Tibial artery (tissue), 4 donors: ENCODE data around the gene C1orf210.

ENCODE experiments used
- DNase-seq, 2 donors: peaks; one replicate each; pipeline ENCODE4 v3.0.0-alpha.2; 2019
- H3K27ac ChIP-seq, 2 donors: fragments of 200-600 bp; sonication (generic) in 1 of 2; 1 replicate in 1 of 2; 2 replicates in 1 of 2; pipeline ENCODE4 v1.5.1; 2018 to 2019; ENCODE audit warnings: mild to moderate bottlenecking in 1 of 2
- H3K27me3 ChIP-seq, 2 donors: fragments of 200-600 bp; sonication (generic) in 1 of 2; one replicate each; pipeline versions ENCODE4 v1.5.1 to v1.6.0; 2016 to 2019
- H3K36me3 ChIP-seq, 3 donors: fragments of 200-600 bp; sonication (generic) in 2 of 3; one replicate each; pipeline ENCODE4 v1.5.1; 2016 to 2019; ENCODE audit warnings: mild to moderate bottlenecking in 2 of 3
- H3K4me1 ChIP-seq, 4 donors: fragments of 200-600 bp; sonication (generic) in 2 of 4; 1 replicate in 3 of 4; 2 replicates in 1 of 4; pipeline ENCODE4 v1.5.1; 2016 to 2019
- H3K4me3 ChIP-seq, 2 donors: fragments of 200-600 bp; sonication (generic) in 1 of 2; 1 replicate in 1 of 2; 2 replicates in 1 of 2; pipeline ENCODE4 v1.5.1; 2018 to 2019; ENCODE audit warnings: mild to moderate bottlenecking in 2 of 2
- H3K9me3 ChIP-seq, 3 donors: fragments of 200-600 bp; sonication (generic) in 1 of 3; one replicate each; pipeline ENCODE4 v1.5.1; 2016 to 2019
- intact Hi-C: fragments of 100-400 bp; cut with DNase I; formaldehyde crosslinking; loops from one replicate; pipeline ENCODE4 v1.15.0; 2023; ENCODE audit warnings: low total_unique reads
- TF ChIP-seq, protein P1 (sequence below), 2 experiments: fragments of 200-600 bp in 1 of 2; fragments of 450-650 bp in 1 of 2; IDR thresholded peaks; one replicate each; pipeline ENCODE4 v1.5.1; 2017 to 2019; ENCODE audit warnings: antibody characterized with exemption in 2 of 2, mild to moderate bottlenecking in 1 of 2, moderate library complexity in 1 of 2

Gene C1orf210

DNA sequence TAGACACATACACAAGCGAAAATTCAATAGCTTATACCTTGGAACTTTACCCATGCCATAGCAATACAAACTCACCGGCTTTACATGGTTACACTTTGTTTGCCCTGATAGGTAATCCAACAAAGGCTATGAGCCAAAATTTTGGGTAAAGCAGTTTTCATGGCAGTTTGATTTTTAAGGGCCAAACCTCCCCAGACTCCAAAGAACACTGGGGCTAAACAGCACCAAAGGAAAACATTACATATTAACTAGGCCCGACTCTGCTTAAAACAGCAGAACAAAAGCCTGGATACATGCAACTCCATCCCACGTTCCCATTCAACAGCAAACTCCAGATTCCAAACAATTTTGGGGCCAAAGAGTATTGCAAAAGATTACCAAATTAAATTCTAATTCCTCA lies 19.9 kb downstream of the C1orf210 start:
- Histone ChIP-seq H3K4me1 (peaks cover 0 to 3% (median 0%) of the 10 kb centered on the region in 4 donors), H3K9me3 (no peaks in the 10 kb centered on the region), H3K4me3 (no peak overlapping the region), H3K27me3 (peaks cover 0 to 14% of the 10 kb centered on the region in 2 donors), H3K27ac (no peak overlapping the region), H3K36me3 (no peaks in the 10 kb centered on the region)
- intact Hi-C loops: no loop called here
- TF ChIP-seq, protein P1, sequence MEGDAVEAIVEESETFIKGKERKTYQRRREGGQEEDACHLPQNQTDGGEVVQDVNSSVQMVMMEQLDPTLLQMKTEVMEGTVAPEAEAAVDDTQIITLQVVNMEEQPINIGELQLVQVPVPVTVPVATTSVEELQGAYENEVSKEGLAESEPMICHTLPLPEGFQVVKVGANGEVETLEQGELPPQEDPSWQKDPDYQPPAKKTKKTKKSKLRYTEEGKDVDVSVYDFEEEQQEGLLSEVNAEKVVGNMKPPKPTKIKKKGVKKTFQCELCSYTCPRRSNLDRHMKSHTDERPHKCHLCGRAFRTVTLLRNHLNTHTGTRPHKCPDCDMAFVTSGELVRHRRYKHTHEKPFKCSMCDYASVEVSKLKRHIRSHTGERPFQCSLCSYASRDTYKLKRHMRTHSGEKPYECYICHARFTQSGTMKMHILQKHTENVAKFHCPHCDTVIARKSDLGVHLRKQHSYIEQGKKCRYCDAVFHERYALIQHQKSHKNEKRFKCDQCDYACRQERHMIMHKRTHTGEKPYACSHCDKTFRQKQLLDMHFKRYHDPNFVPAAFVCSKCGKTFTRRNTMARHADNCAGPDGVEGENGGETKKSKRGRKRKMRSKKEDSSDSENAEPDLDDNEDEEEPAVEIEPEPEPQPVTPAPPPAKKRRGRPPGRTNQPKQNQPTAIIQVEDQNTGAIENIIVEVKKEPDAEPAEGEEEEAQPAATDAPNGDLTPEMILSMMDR (IDR thresholded peaks at IDR 0.05): no peak
- DNase-seq: no peak

DNA sequence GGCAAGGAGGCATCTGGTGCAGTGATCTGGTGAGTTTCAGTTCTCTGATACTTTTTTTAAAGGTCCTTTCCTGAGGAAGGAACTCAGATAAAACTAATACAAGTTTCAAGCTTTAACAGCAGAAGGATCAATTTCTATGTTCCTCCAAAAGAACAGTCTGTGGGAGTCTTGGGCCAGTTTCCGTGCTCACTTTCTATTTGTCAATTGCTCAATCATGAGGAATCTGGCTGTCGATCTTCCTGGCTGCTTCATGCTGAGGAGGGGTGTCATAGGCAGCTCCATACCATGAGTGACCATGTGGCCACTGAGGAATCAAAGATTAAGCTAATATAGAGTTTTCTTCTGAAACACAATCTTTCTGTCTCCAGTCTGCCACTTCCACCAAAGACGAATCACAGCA lies 27.0 kb downstream of the C1orf210 start:
- TF ChIP-seq, protein P1 (IDR thresholded peaks at IDR 0.05): no peak
- no peaks in the 10 kb centered on the region for H3K4me1 ChIP-seq
- H3K4me3 ChIP-seq: no peak overlapping the region
- H3K27me3 ChIP-seq: no peaks in the 10 kb centered on the region
- H3K9me3 ChIP-seq: no peaks in the 10 kb centered on the region
- H3K36me3 ChIP-seq: no peaks in the 10 kb centered on the region
- no peak overlapping the region for H3K27ac ChIP-seq
- intact Hi-C loops: no loop called here
- DNase-seq: no peak

DNA sequence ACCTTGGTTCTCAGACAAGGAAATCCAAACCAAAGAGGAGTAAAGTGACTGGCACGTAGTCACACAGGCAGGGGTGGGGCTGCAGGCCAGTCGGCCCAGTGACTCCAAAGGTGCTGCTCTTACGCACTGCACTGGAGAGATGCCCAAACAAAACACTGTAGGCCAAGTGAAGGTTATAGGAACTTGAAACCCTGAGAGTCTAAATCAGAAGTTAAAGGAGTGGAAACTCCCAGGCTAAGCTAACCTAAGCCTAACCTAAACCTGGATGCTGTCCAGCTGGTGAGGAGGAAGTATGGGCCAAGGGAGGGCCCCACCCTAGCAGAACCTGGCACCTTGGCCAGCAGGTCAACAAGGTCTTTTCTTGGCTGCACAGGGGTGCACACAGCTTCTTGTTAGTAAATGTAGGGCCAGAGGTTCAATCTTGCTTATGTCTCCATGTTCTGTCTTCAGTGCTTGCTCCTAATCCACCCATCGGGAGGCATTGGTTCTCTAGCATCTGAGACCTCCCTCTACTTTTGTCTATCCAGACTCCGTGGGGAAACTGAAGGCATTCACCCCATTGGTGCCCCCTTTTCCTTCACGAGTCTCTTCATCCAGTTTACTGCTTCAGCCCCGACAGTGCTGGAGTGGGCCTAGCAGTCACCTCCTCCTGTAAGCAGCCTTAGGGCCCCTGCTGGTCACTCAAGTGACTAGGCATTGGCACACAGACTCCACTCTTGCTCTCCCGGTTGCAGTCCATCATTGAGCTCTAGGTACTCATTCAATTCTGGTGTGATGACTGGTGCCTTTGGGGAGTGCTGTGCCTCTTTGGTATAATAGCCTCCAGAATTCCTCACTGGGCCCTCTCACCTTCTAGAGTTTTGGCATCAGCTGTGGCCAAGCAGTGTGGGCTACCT lies 28.5 kb downstream of the C1orf210 start:
- TF ChIP-seq, protein P1 (IDR thresholded peaks at IDR 0.05): no peak
- H3K9me3 ChIP-seq: no peaks in the 10 kb centered on the region
- intact Hi-C loops: no loop called here
- no peaks in the 10 kb centered on the region for H3K27me3 ChIP-seq
- no peak overlapping the region for H3K27ac ChIP-seq
- H3K36me3 ChIP-seq: no peaks in the 10 kb centered on the region
- no peak overlapping the region for H3K4me3 ChIP-seq
- DNase-seq: peak in 1 of 2 donors; percentile 38
- no peaks in the 10 kb centered on the region for H3K4me1 ChIP-seq

- H3K9me3 ChIP-seq: no peaks in the 10 kb centered on the region
- TF ChIP-seq, protein P1 (IDR thresholded peaks at IDR 0.05): no peak
- no peaks in the 10 kb centered on the region for H3K4me1 ChIP-seq
- H3K27ac ChIP-seq: no peak overlapping the region
- peak in 1 of 2 donors; percentile 53 for DNase-seq
- no peaks in the 10 kb centered on the region for H3K36me3 ChIP-seq
- intact Hi-C loops: no loop called here
- no peaks in the 10 kb centered on the region for H3K27me3 ChIP-seq
- H3K4me3 ChIP-seq: no peak overlapping the region
Observed at GRCh38 chr1:43255438-43256210, 29.8 kb downstream of the C1orf210 start.

DNA sequence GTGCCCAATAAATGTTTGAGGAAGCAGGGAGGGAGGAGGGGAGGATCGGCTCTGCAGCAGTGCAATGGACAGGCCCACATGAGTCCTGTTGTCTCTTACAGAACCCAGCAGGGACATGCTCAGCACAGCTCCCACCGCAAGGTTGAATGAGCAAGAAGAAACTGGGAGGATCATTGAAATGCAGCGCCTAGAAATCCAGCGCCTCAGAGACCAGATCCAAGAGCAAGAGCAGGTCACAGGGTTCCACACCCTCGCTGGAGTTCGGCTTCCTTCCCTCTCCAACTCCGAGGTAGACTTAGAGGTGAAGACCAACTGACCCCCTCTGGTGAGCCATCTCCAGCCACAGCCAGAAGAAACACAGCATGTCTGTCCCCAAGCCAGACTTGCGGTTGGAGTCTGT lies 31.5 kb downstream of the C1orf210 start:
- Histone ChIP-seq H3K27me3 (no peaks in the 10 kb centered on the region), H3K27ac (no peak overlapping the region), H3K9me3 (no peaks in the 10 kb centered on the region), H3K4me3 (no peak overlapping the region), H3K4me1 (no peaks in the 10 kb centered on the region), H3K36me3 (no peaks in the 10 kb centered on the region)
- TF ChIP-seq, protein P1 (IDR thresholded peaks at IDR 0.05): no peak
- DNase-seq: no peak
- intact Hi-C loops: no loop called here
